ENCODE measurements around the gene RHOF. TPM values are rescaled to one million over a fixed set of nuclear protein-coding genes. Genes with fewer than 3 reads are reported as not detected.
A peak's percentile ranks its signal among the peaks of the same experiment; 100 is the strongest.

The RHOF gene
- total RNA-seq, 1 donor from 2014 or later, result 5.1 TPM

- DNase-seq, result no peak
Measured at GRCh38 chr12:121819212-121819949, 25.9 kb upstream of the RHOF start.

GRCh38 chr12:121817648-121818043, 24.2 kb upstream of the RHOF start:
- DNase-seq, result no peak

- no peak for DNase-seq
Measured at GRCh38 chr12:121816925-121817647, 23.6 kb upstream of the RHOF start.

DNA sequence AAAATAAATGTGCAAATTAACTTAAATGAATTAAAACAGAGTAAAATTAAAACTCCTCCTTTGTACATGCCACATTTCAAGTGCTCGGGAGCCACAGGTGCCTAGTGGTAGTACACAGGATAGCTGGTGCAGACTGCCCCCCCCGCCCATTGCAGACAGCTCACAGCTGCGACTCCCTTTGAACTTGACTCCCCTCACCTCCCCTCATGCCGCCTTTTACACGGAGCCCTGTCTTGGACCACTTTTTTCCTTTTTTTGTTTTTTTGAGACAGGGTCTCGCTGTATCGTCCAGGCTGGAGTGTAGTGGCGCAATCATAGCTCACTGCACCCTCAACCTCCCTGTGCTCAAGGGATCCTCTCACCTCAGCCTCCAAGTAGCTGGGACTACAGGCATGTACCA, 21.8 kb upstream of the RHOF start:
- DNase-seq, result no peak

DNA sequence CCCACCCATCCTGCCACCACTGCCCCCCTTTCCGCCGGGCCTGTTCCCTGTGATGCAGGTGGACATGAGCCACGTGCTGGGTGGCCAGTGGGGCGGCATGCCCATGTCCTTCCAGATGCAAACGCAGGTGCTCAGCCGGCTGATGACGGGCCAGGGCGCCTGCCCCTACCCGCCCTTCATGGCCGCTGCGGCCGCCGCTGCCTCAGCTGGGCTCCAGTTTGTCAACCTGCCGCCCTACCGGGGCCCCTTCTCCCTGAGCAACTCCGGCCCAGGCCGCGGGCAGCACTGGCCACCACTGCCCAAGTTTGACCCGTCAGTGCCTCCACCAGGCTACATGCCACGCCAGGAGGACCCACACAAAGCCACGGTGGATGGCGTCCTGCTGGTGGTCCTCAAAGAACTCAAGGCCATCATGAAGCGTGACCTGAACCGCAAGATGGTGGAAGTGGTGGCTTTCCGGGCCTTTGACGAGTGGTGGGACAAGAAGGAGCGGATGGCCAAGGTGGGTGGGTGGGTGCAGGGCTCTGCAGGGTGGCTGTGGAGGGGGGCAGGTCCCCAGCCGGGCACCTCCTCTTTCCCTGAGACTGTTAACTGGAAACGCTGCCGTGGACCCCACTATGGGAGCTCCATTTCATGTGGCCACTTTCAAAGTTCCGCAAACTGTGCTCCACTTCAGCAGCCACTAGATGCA, 21.1 kb upstream of the RHOF start:
- DNase-seq, result no peak

GRCh38 chr12:121813951-121814350, 20.5 kb upstream of the RHOF start:
- DNase-seq, result no peak

GRCh38 chr12:121812921-121813896, 19.7 kb upstream of the RHOF start:
- no peak for DNase-seq

GRCh38 chr12:121812320-121812871, 18.9 kb upstream of the RHOF start:
- peak; percentile 68 for DNase-seq

DNA sequence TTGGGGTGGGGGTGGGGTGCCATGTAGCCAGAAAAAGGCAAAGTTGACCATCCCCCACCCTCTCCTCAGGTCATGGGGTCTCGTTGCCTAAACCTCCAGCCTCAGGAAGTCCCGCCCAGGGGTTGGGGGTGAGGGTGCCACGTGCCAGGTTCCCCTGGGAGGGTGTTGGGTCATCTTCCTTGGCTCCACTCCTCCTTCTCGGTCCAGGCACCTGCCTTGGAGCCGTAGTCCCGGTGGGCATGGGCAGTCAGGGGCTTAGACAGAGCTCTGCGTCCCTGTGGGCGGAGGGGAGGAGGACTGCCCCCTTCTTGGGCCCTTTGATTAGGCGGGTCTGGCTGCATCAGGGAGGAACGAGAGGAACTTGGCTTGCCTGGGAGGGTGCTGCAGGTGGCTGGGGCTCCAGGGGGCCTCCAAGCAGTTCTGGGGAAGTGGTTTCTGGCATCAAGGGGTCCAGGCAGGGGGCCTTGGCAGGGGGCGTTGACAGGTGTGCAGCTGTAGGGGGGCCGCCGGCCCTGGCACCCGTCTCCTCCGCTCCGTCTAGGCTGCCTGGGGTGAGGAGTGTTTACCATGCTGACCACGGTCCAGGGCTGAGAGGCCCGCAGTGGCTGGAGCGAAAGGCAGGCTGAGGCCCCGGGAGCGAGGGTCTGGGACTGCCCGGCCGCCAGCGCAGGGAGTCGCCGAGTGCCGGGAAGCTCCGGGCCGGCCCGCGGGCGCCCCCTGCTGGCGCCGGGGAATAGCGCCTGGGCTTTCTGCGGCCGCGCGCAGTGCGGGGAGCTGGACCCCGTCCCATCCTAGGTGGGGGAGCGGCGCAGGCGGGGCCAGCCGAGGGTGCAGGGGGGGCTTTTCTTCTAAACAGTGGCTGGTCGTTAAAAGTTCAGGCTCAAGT, 18.2 kb upstream of the RHOF start:
- peak; percentile 68 for DNase-seq

DNA sequence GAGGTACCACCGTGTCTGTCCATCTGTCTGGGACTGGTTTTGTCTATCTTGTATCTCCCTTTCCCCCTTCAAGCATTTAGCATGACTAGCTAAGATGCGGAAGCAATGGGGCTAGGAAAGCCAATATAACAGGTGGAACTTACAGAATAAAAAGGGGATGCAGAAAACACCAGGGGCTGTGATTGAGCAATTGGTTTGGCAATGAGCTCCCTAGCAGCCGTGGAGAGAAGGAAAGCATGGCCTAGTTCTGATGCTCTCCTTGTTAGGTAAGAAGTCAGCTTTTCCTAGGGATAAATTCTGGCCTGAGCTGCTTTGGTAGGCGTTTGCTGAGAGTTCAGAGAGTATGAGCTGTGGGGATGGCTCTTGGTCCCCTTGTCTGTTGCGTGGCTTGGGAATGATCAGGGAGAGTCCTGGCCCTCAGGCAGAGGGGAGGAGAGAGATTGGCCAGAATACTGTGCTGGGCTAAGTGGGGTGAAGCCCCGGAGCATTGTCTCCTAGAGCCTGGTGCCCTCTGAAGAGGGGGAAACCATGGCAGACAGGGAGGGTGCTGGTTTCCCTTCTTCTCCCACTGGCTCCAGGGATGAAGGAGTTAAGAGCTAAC, 17.4 kb upstream of the RHOF start:
- no peak for DNase-seq

- DNase-seq, result no peak
Measured at GRCh38 chr12:121810234-121810817, 16.8 kb upstream of the RHOF start.

GRCh38 chr12:121809712-121810116, 16.2 kb upstream of the RHOF start:
- no peak for DNase-seq

DNA sequence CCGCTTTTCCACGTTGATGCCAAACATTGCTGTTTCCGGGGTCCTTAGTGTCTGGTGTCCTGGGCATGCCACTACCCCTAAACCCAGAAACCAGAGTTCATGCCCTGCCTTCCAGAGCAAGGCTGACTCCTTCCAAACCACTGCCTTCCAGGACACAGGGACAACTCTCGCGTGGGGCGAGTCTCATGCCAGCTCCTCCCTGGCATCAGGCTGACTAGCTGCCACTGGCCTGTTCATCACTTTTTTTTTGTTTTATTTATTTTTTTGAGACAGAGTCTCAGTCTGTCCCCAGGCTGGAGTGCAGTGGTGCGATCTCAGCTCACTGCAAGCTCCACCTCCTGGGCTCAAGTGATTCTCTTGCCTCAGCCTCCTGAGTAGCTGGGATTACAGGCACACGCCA, 15.1 kb upstream of the RHOF start:
- DNase-seq, result no peak

GRCh38 chr12:121807642-121808347, 14.3 kb upstream of the RHOF start:
- no peak for DNase-seq

GRCh38 chr12:121806546-121807423, 13.3 kb upstream of the RHOF start:
- DNase-seq, result no peak

- DNase-seq, result no peak
Measured at GRCh38 chr12:121806009-121806545, 12.6 kb upstream of the RHOF start.

DNA sequence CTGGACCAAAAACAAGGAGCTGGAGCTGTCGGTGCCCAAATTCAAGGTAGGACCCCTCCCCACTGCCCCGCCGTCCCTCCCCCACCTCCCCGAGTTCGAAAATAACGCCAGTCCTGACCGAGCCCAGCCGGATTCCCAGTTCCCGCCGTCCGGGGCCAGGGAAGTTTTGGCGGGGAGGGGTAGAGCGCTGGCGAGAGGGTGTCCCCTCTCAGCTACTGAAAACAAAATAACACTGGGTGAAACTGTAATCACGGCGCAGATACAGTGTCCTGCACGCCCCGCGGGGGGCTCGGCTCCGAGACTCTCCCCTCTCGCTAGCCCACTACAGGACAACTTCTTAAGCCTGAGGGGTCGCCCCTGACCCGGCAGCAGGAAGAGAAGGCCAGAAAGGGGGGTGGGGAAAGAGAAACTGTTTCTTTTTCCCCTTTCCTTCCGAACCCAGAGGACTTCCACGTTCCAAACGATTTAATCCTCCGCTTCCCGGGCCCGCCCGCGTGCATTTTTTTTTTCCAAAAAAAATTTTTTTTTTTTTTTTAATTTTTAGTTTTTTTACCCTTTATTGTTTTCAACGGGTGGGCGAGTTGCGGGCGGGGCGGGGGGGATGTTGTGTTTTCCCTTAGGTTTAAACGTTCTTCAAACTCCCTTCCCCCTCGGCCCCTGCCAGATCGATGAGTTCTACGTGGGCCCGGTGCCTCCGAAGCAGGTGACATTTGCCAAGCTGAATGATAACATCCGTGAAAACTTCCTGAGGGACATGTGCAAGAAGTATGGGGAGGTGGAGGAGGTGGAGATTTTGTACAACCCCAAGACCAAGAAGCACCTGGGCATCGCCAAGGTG, 11.9 kb upstream of the RHOF start:
- no peak for DNase-seq

All from skin of body (tissue), 2 donors.